Astrocyte of the cerebellum (primary cell): ENCODE data around the gene PLPP7.

Experiments
- DNase-seq: peaks from one replicate; pipeline ENCODE4 v3.0.0-alpha.2; 2011; ENCODE audit warnings: low read depth
- H3K4me3 ChIP-seq: 2 replicates; pipeline ENCODE4 v1.5.1; 2011; ENCODE audit warnings: mild to moderate bottlenecking, low read depth, low read length, moderate library complexity
- in situ Hi-C: cut with HindIII; loops from 2 replicates; pipeline ENCODE4 v1.10.0; 2017; ENCODE audit warnings: low sequenced_read_pairs
- TF ChIP-seq, protein P1 (sequence below): IDR thresholded peaks from 2 replicates; pipeline ENCODE4 v1.5.1; 2012; ENCODE audit warnings: low read length, low read depth, moderate library complexity, mild to moderate bottlenecking; ENCODE audit errors: missing control alignments

PLPP7 gene

DNA sequence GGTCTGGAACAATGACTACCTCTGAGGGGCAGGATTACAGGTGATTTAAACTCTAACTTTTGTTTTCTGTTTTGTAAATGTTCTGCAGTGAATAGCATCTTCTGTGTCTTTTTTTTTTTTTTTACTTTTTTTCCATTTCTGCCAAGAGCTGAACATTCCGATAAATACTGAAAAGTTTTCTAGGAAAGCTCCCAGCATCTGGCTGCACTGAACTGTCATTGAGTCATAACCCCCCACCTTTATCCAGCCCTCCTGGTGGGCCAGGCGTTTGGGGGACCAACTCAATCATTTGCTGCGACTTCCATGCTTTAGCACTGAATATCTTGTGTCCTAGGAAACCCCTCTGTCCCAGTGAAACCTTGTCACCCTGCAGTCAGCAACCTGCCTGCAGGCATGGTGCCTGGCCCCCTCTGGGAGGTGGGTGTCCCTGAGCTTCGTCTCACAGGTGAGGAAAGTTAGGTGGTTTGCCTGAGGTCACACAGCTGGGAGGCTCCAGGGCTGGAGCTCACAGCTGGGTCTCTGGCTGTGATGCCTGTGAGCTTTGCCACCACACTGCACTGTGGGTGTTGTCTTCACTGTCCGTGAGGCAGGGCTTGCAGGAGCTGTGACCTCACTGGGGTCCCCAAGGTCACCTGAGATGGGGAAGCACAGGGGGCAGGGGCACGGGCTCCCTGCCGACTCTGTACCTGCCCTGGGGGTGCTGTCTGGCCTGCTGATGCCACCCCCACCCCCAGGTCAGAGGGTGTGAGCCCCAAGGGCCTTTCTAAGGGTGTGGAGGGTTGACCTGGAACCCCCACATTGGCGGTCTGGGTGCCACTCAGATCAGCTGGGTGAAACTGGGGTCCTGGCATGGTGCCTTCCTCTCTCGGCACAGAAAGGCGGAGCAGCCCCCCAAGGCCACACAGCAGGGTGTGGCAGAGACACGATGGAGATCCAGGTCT is 14.1 kb downstream of the PLPP7 start:
- no peak for DNase-seq
- TF ChIP-seq, protein P1, sequence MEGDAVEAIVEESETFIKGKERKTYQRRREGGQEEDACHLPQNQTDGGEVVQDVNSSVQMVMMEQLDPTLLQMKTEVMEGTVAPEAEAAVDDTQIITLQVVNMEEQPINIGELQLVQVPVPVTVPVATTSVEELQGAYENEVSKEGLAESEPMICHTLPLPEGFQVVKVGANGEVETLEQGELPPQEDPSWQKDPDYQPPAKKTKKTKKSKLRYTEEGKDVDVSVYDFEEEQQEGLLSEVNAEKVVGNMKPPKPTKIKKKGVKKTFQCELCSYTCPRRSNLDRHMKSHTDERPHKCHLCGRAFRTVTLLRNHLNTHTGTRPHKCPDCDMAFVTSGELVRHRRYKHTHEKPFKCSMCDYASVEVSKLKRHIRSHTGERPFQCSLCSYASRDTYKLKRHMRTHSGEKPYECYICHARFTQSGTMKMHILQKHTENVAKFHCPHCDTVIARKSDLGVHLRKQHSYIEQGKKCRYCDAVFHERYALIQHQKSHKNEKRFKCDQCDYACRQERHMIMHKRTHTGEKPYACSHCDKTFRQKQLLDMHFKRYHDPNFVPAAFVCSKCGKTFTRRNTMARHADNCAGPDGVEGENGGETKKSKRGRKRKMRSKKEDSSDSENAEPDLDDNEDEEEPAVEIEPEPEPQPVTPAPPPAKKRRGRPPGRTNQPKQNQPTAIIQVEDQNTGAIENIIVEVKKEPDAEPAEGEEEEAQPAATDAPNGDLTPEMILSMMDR: no peak
- no peak overlapping the region for H3K4me3 ChIP-seq
- in situ Hi-C loops: no loop called here

DNA sequence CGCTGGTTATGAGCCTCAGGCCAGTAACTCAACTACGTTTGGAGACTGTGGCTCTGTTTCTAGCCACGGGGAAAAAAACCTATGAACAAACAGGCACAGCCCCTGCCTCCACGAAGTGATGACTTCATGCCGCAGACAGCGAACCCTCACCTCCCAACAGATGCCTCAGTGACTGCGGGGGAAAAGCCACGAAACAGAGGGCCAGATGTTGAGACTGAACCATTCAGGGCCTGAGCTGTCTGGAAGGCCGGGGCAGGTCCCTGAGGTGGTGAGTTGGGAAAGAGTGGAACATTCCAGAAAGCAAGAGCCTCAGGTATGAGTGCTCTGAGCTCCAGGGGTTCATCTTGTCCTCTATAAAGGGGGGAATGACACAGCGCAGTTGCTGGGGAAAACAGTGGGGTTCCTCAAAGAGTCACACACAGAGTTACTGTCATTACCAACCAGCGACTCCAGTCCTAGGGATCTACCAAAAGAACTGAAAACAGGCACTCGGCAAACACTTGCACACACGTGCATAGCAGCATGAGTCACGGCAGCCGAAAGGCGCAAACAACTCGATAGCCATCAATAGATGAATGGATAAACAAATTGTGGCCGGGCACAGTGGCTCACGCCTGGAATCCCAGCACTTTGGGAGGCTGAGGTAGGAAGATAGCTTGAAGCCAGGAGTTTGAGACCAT is 15.3 kb downstream of the PLPP7 start:
- no peak for DNase-seq
- in situ Hi-C loops: no loop called here
- TF ChIP-seq, protein P1: no peak
- H3K4me3 ChIP-seq: no peak overlapping the region

DNA sequence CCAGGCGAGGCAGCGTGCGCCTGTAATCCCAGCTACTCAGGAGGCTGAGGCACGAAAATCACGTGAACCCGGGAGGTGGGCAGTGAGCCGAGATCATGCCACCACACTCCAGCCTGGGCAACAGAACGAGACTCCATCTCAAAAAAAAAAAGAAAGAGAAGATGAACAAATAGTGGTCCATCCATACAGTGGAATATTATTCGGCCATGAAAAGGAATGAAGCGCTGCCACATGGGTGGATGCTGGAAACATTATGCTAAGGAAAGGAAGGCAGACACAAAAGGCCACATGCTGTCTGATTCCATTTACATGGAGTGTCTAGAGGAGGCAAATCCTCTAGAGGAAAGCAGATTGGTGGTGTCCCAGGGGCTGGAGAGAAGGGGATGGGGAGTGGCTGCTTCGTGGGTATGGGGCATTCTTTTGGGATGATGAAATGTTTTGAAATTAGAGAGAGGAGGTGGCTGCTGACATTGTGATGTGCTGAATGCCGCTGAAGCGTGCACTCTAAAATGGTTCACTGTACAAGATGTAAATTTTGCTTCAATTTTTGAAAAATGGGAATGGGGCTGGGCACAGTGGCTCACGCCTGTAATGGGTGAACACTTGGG is 17.0 kb downstream of the PLPP7 start:
- in situ Hi-C loops: no loop called here
- no peak for DNase-seq
- TF ChIP-seq, protein P1: no peak
- H3K4me3 ChIP-seq: no peak overlapping the region

DNA sequence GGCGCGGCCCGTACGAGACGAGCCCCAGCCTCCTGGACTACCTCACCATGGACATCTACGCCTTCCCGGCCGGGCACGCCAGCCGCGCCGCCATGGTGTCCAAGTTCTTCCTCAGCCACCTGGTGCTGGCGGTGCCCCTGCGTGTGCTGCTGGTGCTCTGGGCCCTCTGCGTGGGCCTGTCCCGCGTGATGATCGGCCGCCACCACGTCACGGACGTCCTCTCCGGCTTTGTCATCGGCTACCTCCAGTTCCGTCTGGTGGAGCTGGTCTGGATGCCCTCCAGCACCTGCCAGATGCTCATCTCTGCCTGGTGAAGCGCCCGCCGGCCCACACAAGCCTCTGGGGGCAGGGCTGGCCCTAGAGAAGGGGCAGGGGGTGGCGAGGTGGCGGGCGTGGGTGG is 18.5 kb downstream of the PLPP7 start:
- in situ Hi-C loops: no loop called here
- no peak for DNase-seq
- no peak overlapping the region for H3K4me3 ChIP-seq
- TF ChIP-seq, protein P1: no peak

DNA sequence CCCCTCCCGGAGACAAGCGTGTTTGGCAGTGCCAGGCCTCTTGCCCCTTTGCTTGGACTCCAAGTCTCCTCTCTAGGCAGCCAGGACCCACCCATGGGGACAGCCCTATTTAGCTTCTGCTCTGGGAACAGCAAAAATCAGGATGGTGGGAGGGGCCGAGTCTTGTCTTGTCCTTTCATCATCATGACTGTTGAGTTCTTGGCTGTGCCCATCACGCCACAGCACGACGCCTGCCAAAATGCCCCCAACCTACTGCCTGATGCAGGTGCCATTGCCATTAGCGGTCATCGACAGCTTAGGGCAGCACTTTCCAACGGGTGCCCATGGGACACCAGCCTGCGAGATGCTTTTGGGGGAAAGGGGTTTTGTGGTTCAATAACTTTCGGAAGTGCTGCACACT is 18.9 kb downstream of the PLPP7 start:
- no peak for DNase-seq
- in situ Hi-C loops: no loop called here
- no peak overlapping the region for H3K4me3 ChIP-seq
- TF ChIP-seq, protein P1: no peak

DNA sequence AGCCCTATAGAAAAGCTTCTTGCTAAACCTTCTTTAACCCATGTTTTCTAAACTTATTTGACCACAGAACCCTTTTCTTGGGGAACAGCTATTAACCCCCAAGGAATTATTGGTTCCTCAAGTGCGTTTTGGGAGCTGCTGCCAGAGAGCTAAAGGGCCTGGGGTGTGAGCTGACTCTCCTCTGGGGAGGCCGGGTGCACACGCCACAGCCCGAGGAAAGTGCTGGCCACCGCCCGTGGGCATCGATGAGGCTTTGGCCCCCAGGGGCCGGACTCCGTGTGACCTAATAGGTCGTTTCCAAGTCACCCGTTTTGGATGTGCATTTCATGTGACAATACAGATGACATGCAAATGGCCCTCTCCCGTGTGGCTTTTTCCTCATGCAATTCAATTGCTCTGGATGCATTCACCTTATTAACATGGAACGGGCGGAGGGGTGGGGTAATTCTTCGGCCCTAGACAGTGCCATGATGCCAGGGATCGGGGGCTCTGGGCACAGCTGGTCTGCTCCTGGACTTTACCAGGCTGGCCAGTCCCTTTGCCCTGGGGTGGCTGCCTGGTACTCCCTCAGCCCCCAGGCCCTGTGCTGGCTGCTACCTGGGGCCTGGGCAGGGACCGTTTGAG is 19.5 kb downstream of the PLPP7 start:
- in situ Hi-C loops: no loop called here
- TF ChIP-seq, protein P1: no peak
- no peak overlapping the region for H3K4me3 ChIP-seq
- no peak for DNase-seq
